CD4-positive, alpha-beta T cell (primary cell): ENCODE measurements around the gene RORC. TPM values are rescaled to one million over a fixed set of nuclear protein-coding genes. Genes with fewer than 3 reads are reported as not detected.

Experiments
- ATAC-seq: fragments of 200-7000 bp; cut with Tn5 transposase; one replicate; pipeline ENCODE4 v1.10.0; 2022; ENCODE audit warnings: mild to moderate bottlenecking; ENCODE audit not compliant: poor library complexity
- CTCF ChIA-PET: fragments of 350-600 bp; sonication (Branson Sonifier 250); formaldehyde crosslinking; loops from one replicate; lab custom pipeline; 2021; ENCODE audit warnings: antibody characterized with exemption, inconsistent platforms; lab: Charles Lee
- POLR2A ChIA-PET: fragments of 350-600 bp; sonication (Branson Sonifier 250); formaldehyde crosslinking; loops from one replicate; lab custom pipeline; 2021; ENCODE audit warnings: antibody characterized with exemption, inconsistent platforms; lab: Charles Lee
- DNase-seq, 14 experiments: peaks; one replicate each; pipeline ENCODE4 v3.0.0-alpha.2; 2013 to 2020; ENCODE audit warnings: mixed read lengths in 2 of 14
- H3K27ac ChIP-seq, 2 donors: one replicate each; pipeline versions ENCODE4 v1.5.1 to v1.7.0; 2013; ENCODE audit warnings: low read length in 2 of 2, low read depth in 1 of 2, mild to moderate bottlenecking in 1 of 2
- H3K27me3 ChIP-seq, 2 experiments: 1 replicate in 1 of 2; 2 replicates in 1 of 2; pipeline versions ENCODE4 v1.6.1 to v1.7.0; 2013; ENCODE audit warnings: low read length in 2 of 2, control low read depth in 1 of 2, mild to moderate bottlenecking in 1 of 2, moderate library complexity in 1 of 2; ENCODE audit not compliant: insufficient read depth in 2 of 2, control insufficient read depth in 1 of 2
- H3K36me3 ChIP-seq: one replicate; pipeline ENCODE4 v1.6.1; 2013; ENCODE audit warnings: low read length, control low read depth; ENCODE audit not compliant: insufficient read depth
- H3K4me1 ChIP-seq: one replicate; pipeline ENCODE4 v1.6.1; 2013; ENCODE audit warnings: low read length, control low read depth; ENCODE audit not compliant: insufficient read depth
- H3K4me3 ChIP-seq: one replicate; pipeline ENCODE4 v1.5.1; 2013; ENCODE audit warnings: mild to moderate bottlenecking, low read length, moderate library complexity
- H3K9me3 ChIP-seq, 2 experiments: 1 replicate in 1 of 2; 2 replicates in 1 of 2; pipeline versions ENCODE4 v1.6.1 to v1.7.0; 2013; ENCODE audit warnings: low read length in 2 of 2, mild to moderate bottlenecking in 2 of 2, control low read depth in 1 of 2, moderate library complexity in 1 of 2; ENCODE audit not compliant: control insufficient read depth in 1 of 2, insufficient read depth in 1 of 2
- H3K27ac Mint-ChIP-seq: one replicate; pipeline ENCODE4 v1.8.0; 2020; ENCODE audit warnings: mixed read lengths
- H3K27me3 Mint-ChIP-seq: one replicate; pipeline ENCODE4 v1.8.0; 2021; ENCODE audit warnings: mixed read lengths
- H3K36me3 Mint-ChIP-seq: one replicate; pipeline ENCODE4 v1.8.0; 2021; ENCODE audit warnings: low read depth, mixed read lengths
- H3K4me1 Mint-ChIP-seq: one replicate; pipeline ENCODE4 v1.8.0; 2021; ENCODE audit warnings: low read depth, mixed read lengths
- H3K4me3 Mint-ChIP-seq: one replicate; pipeline ENCODE4 v1.8.0; 2020; ENCODE audit warnings: mild to moderate bottlenecking, mixed read lengths
- H3K9me3 Mint-ChIP-seq: one replicate; pipeline ENCODE4 v1.8.0; 2020; ENCODE audit warnings: mixed read lengths
- intact Hi-C, 2 experiments: fragments of 100-400 bp; cut with DNase I in 1 of 2; cut with micrococcal nuclease in 1 of 2; formaldehyde crosslinking; loops; one replicate each; pipeline versions ENCODE4 v1.15.1 to v1.9.0; 2023 to 2025; cut with DNase I, micrococcal nuclease
- total RNA-seq, 174 experiments: library from RNA in 2 of 174; stranded (reverse) in 2 of 174; gene quantifications; one replicate each; pipeline ENCODE4 v1.2.3 and lab custom pipeline; 2021 to 2026
- TF ChIP-seq, protein P1 (sequence below): fragments of 200-600 bp; IDR thresholded peaks from one replicate; pipeline ENCODE4 v1.8.0; 2022; ENCODE audit warnings: antibody characterized with exemption, mild to moderate bottlenecking

The RORC gene
- total RNA-seq, 2 experiments from 2014 or later, result 3.6 to 3.7 TPM

- peaks cover 78% of the 10 kb centered on the region for H3K36me3 Mint-ChIP-seq
- Histone ChIP-seq H3K4me3 (no peak overlapping the region), H3K4me1 (no peaks in the 10 kb centered on the region), H3K9me3 (no peaks in the 10 kb centered on the region), H3K27ac (no peak overlapping the region), H3K36me3 (peaks cover 76% of the 10 kb centered on the region), H3K27me3 (no peaks in the 10 kb centered on the region)
- CTCF ChIA-PET, result interaction anchor here (0.7 to 1.3 kb wide), 2 partner anchors 13 to 68 kb away, joined by 3 to 4 read pairs; partner anchors contain the start of gene TDRKH
- no peaks in the 10 kb centered on the region for H3K4me1 Mint-ChIP-seq
- H3K27ac Mint-ChIP-seq, result no peak overlapping the region
- ATAC-seq (no peak), DNase-seq (no peak)
- POLR2A ChIA-PET, result no interaction called here
- intact Hi-C loops, result no loop called here
- TF ChIP-seq, protein P1, sequence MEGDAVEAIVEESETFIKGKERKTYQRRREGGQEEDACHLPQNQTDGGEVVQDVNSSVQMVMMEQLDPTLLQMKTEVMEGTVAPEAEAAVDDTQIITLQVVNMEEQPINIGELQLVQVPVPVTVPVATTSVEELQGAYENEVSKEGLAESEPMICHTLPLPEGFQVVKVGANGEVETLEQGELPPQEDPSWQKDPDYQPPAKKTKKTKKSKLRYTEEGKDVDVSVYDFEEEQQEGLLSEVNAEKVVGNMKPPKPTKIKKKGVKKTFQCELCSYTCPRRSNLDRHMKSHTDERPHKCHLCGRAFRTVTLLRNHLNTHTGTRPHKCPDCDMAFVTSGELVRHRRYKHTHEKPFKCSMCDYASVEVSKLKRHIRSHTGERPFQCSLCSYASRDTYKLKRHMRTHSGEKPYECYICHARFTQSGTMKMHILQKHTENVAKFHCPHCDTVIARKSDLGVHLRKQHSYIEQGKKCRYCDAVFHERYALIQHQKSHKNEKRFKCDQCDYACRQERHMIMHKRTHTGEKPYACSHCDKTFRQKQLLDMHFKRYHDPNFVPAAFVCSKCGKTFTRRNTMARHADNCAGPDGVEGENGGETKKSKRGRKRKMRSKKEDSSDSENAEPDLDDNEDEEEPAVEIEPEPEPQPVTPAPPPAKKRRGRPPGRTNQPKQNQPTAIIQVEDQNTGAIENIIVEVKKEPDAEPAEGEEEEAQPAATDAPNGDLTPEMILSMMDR, result no peak
- H3K9me3 Mint-ChIP-seq, result no peaks in the 10 kb centered on the region
- no peak overlapping the region for H3K4me3 Mint-ChIP-seq
- H3K27me3 Mint-ChIP-seq, result no peaks in the 10 kb centered on the region
Observed at GRCh38 chr1:151777317-151777716, 54.3 kb downstream of the RORC start.

DNA sequence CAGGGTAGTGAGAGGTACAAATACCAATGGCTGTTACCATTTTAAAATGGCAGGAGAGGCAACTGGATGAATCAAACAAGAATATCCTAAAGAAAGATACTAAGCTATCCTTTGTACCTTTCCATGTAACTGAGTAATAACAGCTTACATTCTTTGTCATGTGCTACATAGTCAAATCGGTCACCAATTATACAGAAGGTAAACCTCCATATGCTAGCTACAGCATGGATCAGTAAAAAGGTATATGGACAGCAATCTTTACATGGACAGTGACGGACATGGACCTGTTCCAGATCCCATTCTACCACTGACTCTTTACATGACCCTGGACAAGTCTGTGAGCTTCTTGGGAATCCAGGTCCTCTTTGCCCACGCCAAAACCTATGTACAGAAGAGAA lies 54.9 kb downstream of the RORC start:
- no peak for ATAC-seq
- no peak overlapping the region for H3K27ac ChIP-seq
- H3K4me1 ChIP-seq, result no peaks in the 10 kb centered on the region
- intact Hi-C loops, result no loop called here
- TF ChIP-seq, protein P1, result no peak
- peaks cover 73% of the 10 kb centered on the region for H3K36me3 Mint-ChIP-seq
- ChIA-PET POLR2A (no interaction called here), CTCF (interaction anchor here (1.3 kb wide), 1 partner anchor 14 kb away, joined by 3 read pairs; the partner anchor contains the start of gene TDRKH)
- peaks cover 74% of the 10 kb centered on the region for H3K36me3 ChIP-seq
- DNase-seq, result no peak
- no peaks in the 10 kb centered on the region for H3K27me3 Mint-ChIP-seq
- no peak overlapping the region for H3K4me3 ChIP-seq
- no peak overlapping the region for H3K27ac Mint-ChIP-seq
- H3K9me3 ChIP-seq, result no peaks in the 10 kb centered on the region
- no peaks in the 10 kb centered on the region for H3K27me3 ChIP-seq
- no peaks in the 10 kb centered on the region for H3K9me3 Mint-ChIP-seq
- no peaks in the 10 kb centered on the region for H3K4me1 Mint-ChIP-seq
- H3K4me3 Mint-ChIP-seq, result no peak overlapping the region

GRCh38 chr1:151775894-151776664 lies 55.5 kb downstream of the RORC start:
- DNase-seq (no peak), ATAC-seq (no peak)
- Mint-ChIP-seq H3K36me3 (peaks cover 67% of the 10 kb centered on the region), H3K27ac (no peak overlapping the region), H3K9me3 (no peaks in the 10 kb centered on the region), H3K27me3 (no peaks in the 10 kb centered on the region), H3K4me3 (no peak overlapping the region), H3K4me1 (no peaks in the 10 kb centered on the region)
- Histone ChIP-seq H3K4me1 (no peaks in the 10 kb centered on the region), H3K9me3 (no peaks in the 10 kb centered on the region), H3K27ac (no peak overlapping the region), H3K27me3 (no peaks in the 10 kb centered on the region), H3K36me3 (peaks cover 69% of the 10 kb centered on the region), H3K4me3 (no peak overlapping the region)
- intact Hi-C loops, result no loop called here
- POLR2A ChIA-PET, result no interaction called here
- CTCF ChIA-PET, result interaction anchor here (1.3 kb wide), 1 partner anchor 14 kb away, joined by 3 read pairs; the partner anchor contains the start of gene TDRKH
- TF ChIP-seq, protein P1, result no peak
